Endodermal cell (in vitro differentiated cells): ENCODE results near the gene ENTPD2. TPM values are rescaled to one million over a fixed set of nuclear protein-coding genes. Genes with fewer than 3 reads are reported as not detected.

Experiments used
- DNase-seq: peaks from one replicate; pipeline ENCODE4 v3.0.0-alpha.2; 2017
- H3K27ac ChIP-seq: 2 replicates; pipeline ENCODE4 v1.5.1; 2013; ENCODE audit warnings: mild to moderate bottlenecking, low read depth, low read length, moderate library complexity
- H3K27me3 ChIP-seq: 2 replicates; pipeline ENCODE4 v1.6.1; 2013; ENCODE audit warnings: mild to moderate bottlenecking, low read length, moderate library complexity; ENCODE audit not compliant: insufficient read depth, control insufficient read depth, poor library complexity, severe bottlenecking
- H3K36me3 ChIP-seq: 2 replicates; pipeline ENCODE4 v1.7.0; 2013; ENCODE audit warnings: mild to moderate bottlenecking, low read length, moderate library complexity; ENCODE audit not compliant: control insufficient read depth, insufficient read depth
- H3K4me1 ChIP-seq: one replicate; pipeline ENCODE4 v1.7.0; 2013; ENCODE audit warnings: low read length; ENCODE audit not compliant: control insufficient read depth, insufficient read depth
- H3K4me3 ChIP-seq: 2 replicates; pipeline ENCODE4 v1.5.1; 2013; ENCODE audit warnings: mild to moderate bottlenecking, low read length, moderate library complexity
- H3K9ac ChIP-seq: 2 replicates; pipeline ENCODE4 v1.6.1; 2013; ENCODE audit warnings: mild to moderate bottlenecking, low read length, moderate library complexity; ENCODE audit not compliant: poor library complexity, severe bottlenecking; ENCODE audit errors: extremely low read depth
- H3K9me3 ChIP-seq: 2 replicates; pipeline ENCODE4 v1.6.1; 2013; ENCODE audit warnings: mild to moderate bottlenecking, low read length, moderate library complexity; ENCODE audit not compliant: control insufficient read depth
- H3K27ac Mint-ChIP-seq: 2 replicates; pipeline ENCODE4 v1.8.0; 2020; ENCODE audit warnings: mixed read lengths
- H3K27me3 Mint-ChIP-seq: 2 replicates; pipeline ENCODE4 v1.8.0; 2021; ENCODE audit warnings: mild to moderate bottlenecking, mixed read lengths; ENCODE audit not compliant: insufficient read depth
- H3K36me3 Mint-ChIP-seq: 2 replicates; pipeline ENCODE4 v1.8.0; 2020; ENCODE audit warnings: low read depth, mixed read lengths
- H3K4me1 Mint-ChIP-seq: 2 replicates; pipeline ENCODE4 v1.8.0; 2020; ENCODE audit warnings: mixed read lengths
- H3K4me3 Mint-ChIP-seq: 2 replicates; pipeline ENCODE4 v1.8.0; 2020; ENCODE audit warnings: mild to moderate bottlenecking, moderate library complexity, mixed read lengths
- H3K9me3 Mint-ChIP-seq: 2 replicates; pipeline ENCODE4 v1.8.0; 2020; ENCODE audit warnings: mild to moderate bottlenecking, mixed read lengths
- WGBS, 2 experiments: methylation state at CpG; one replicate each; pipeline versions ENCODE4 v1.1.5 to v1.1.7; 2013; ENCODE audit warnings: missing lambda C conversion rate in 2 of 2, mixed read lengths in 1 of 2; ENCODE audit not compliant: insufficient coverage in 1 of 2, insufficient read length in 1 of 2; 5-methylcytosine and 5-hydroxymethylcytosine counted together
- total RNA-seq, 2 donors: library from RNA; stranded (reverse); fragmentation: NEBNext Ultra II Directional in 1 of 2; extraction: Animal tissue kit (Norgen Biotek cat#: 25700) in 1 of 2; gene quantifications; 2 replicates in 1 of 2; 3 replicates in 1 of 2; pipeline ENCODE4 v1.2.1, GENCODE V29; 2021
- TF ChIP-seq, protein P1 (sequence below): fragments of 200-600 bp; sonication (generic); conservative IDR thresholded peaks from 2 replicates; pipeline ENCODE4 v1.5.0; 2021; ENCODE audit warnings: antibody characterized with exemption, mild to moderate bottlenecking

ENTPD2 gene
- total RNA-seq, 2 donors from 2014 or later, result 1.2 to 2.4 TPM

DNA sequence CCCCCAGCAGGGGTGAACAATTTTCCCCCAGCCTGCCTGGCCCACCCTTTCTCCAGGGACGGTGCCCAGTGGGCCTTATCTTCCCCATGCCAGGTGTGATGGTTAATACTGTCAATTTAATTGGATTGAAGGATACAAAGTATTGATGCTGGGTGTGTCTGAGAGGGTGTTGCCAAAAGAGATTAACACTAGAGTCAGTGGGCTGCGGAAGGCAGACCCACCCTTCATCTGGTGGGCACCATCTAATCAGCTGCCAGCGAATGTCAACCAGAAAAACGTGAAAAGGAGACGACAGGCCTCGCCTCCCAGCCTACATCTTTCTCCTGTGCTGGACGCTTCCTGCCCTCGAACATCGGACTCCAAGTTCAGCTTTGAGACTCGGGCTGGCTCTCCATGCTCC, 16.4 kb downstream of the ENTPD2 start:
- Histone ChIP-seq H3K4me3 (no peak overlapping the region), H3K4me1 (no peaks in the 10 kb centered on the region), H3K36me3 (peaks cover 10% of the 10 kb centered on the region), H3K9ac (no peak overlapping the region), H3K27ac (no peak overlapping the region), H3K9me3 (no peaks in the 10 kb centered on the region), H3K27me3 (peaks cover 3% of the 10 kb centered on the region)
- no peaks in the 10 kb centered on the region for H3K4me1 Mint-ChIP-seq
- WGBS, 2 experiments, result 93 to 100% methylated on average over 8 to 10 of the region's 10 CpGs
- peaks cover 2% of the 10 kb centered on the region for H3K27me3 Mint-ChIP-seq
- no peak overlapping the region for H3K27ac Mint-ChIP-seq
- H3K4me3 Mint-ChIP-seq, result no peak overlapping the region
- DNase-seq, result no peak
- H3K9me3 Mint-ChIP-seq, result no peaks in the 10 kb centered on the region
- TF ChIP-seq, protein P1, sequence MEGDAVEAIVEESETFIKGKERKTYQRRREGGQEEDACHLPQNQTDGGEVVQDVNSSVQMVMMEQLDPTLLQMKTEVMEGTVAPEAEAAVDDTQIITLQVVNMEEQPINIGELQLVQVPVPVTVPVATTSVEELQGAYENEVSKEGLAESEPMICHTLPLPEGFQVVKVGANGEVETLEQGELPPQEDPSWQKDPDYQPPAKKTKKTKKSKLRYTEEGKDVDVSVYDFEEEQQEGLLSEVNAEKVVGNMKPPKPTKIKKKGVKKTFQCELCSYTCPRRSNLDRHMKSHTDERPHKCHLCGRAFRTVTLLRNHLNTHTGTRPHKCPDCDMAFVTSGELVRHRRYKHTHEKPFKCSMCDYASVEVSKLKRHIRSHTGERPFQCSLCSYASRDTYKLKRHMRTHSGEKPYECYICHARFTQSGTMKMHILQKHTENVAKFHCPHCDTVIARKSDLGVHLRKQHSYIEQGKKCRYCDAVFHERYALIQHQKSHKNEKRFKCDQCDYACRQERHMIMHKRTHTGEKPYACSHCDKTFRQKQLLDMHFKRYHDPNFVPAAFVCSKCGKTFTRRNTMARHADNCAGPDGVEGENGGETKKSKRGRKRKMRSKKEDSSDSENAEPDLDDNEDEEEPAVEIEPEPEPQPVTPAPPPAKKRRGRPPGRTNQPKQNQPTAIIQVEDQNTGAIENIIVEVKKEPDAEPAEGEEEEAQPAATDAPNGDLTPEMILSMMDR, result no peak
- H3K36me3 Mint-ChIP-seq, result peaks cover 12% of the 10 kb centered on the region

- H3K9me3 ChIP-seq, result no peaks in the 10 kb centered on the region
- TF ChIP-seq, protein P1, result no peak
- H3K9me3 Mint-ChIP-seq, result no peaks in the 10 kb centered on the region
- H3K27ac Mint-ChIP-seq, result no peak overlapping the region
- H3K4me3 Mint-ChIP-seq, result no peak overlapping the region
- H3K27me3 ChIP-seq, result peaks cover 3% of the 10 kb centered on the region
- no peak for DNase-seq
- no peak overlapping the region for H3K4me3 ChIP-seq
- H3K4me1 Mint-ChIP-seq, result no peaks in the 10 kb centered on the region
- H3K27me3 Mint-ChIP-seq, result peaks cover 2% of the 10 kb centered on the region
- no peak overlapping the region for H3K9ac ChIP-seq
- 92 to 95% methylated on average over 6 to 13 of the region's 13 CpGs for WGBS, 2 experiments
- H3K36me3 Mint-ChIP-seq, result peaks cover 12% of the 10 kb centered on the region
- H3K4me1 ChIP-seq, result no peaks in the 10 kb centered on the region
- H3K36me3 ChIP-seq, result peaks cover 10% of the 10 kb centered on the region
- H3K27ac ChIP-seq, result no peak overlapping the region
Measured at GRCh38 chr9:137037035-137037434, 16.8 kb downstream of the ENTPD2 start.

DNA sequence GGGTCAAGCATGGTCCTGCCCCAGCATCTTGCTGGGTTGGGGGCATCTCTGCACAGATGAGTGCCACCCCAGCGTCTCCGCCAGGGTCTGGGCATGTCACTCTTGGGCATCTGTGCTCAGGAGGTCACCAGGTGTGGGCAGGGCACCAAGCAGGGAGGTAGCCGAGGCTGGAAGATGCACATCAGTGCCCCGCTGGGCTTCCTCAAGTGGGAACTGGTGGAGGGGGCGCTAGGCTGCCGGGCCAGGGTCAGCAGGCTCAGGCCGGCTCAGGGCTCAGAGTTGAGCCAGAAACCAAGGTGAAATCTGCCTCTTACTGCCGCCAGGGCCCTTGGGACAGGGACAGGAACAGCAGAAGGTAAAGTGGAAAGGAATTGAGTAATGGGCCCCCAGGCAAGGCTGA, 17.9 kb downstream of the ENTPD2 start:
- Mint-ChIP-seq H3K27ac (no peak overlapping the region), H3K4me1 (no peaks in the 10 kb centered on the region), H3K27me3 (peaks cover 4% of the 10 kb centered on the region), H3K36me3 (peaks cover 12% of the 10 kb centered on the region), H3K9me3 (no peaks in the 10 kb centered on the region), H3K4me3 (no peak overlapping the region)
- no peak overlapping the region for H3K9ac ChIP-seq
- peaks cover 10% of the 10 kb centered on the region for H3K36me3 ChIP-seq
- DNase-seq, result no peak
- H3K4me1 ChIP-seq, result no peaks in the 10 kb centered on the region
- WGBS, 2 experiments, result 89 to 96% methylated on average over 6 to 8 of the region's 8 CpGs
- no peak overlapping the region for H3K4me3 ChIP-seq
- H3K27ac ChIP-seq, result no peak overlapping the region
- TF ChIP-seq, protein P1, result no peak
- no peaks in the 10 kb centered on the region for H3K9me3 ChIP-seq
- H3K27me3 ChIP-seq, result peaks cover 3% of the 10 kb centered on the region
